ENCODE results near the gene RAC3. TPM values are rescaled to one million over a fixed set of nuclear protein-coding genes. Genes with fewer than 3 reads are reported as not detected.

The RAC3 gene
- total and polyA plus RNA-seq, 9 of the 15 experiments (the other 6 are each of a cell fraction or from before 2014, with no cell fraction given), result 0.23 to 292 (median 118) TPM

- TF ChIP-seq MYBL2 (IDR thresholded peaks at IDR 0.05; ENCODE audit: low read depth) (no peak), MYBL2 (CRISPR knock-in tag; IDR thresholded peaks at IDR 0.05; ENCODE audit: borderline replicate concordance) (no peak), PATZ1 (CRISPR knock-in tag; IDR thresholded peaks at IDR 0.05; ENCODE audit: borderline replicate concordance) (no peak), NFIX (CRISPR knock-in tag; IDR thresholded peaks at IDR 0.05; ENCODE audit: low read depth) (no peak), ZNF407 (IDR thresholded peaks at IDR 0.05; ENCODE audit: low read depth) (no peak), ZNF23 (CRISPR knock-in tag; IDR thresholded peaks at IDR 0.05) (no peak), TAF1 (IDR thresholded peaks at IDR 0.05; ENCODE audit: control insufficient read depth, extremely low read depth, insufficient read depth, low read length, severe bottlenecking) (no peak), ZNF445 (CRISPR knock-in tag; IDR thresholded peaks at IDR 0.05; ENCODE audit: low read depth) (no peak), E2F6 (IDR thresholded peaks at IDR 0.05; ENCODE audit: borderline replicate concordance in 1 of 2, extremely low read depth in 1 of 2, insufficient read depth in 1 of 2, insufficient read length in 1 of 2, low read depth in 1 of 2, low read length in 1 of 2, poor library complexity in 1 of 2, severe bottlenecking in 1 of 2) (peak; percentile 62 to 69), ZNF512 (tag; IDR thresholded peaks at IDR 0.05) (no peak), ZNF408 (CRISPR knock-in tag; IDR thresholded peaks at IDR 0.05; ENCODE audit: low read depth) (no peak)
Observed at GRCh38 chr17:82030470-82031302, 792 bp upstream of the RAC3 start (continued).

Measured in K562 (cell line).